ENCODE data around the gene TMEM121.

Gene TMEM121

DNA sequence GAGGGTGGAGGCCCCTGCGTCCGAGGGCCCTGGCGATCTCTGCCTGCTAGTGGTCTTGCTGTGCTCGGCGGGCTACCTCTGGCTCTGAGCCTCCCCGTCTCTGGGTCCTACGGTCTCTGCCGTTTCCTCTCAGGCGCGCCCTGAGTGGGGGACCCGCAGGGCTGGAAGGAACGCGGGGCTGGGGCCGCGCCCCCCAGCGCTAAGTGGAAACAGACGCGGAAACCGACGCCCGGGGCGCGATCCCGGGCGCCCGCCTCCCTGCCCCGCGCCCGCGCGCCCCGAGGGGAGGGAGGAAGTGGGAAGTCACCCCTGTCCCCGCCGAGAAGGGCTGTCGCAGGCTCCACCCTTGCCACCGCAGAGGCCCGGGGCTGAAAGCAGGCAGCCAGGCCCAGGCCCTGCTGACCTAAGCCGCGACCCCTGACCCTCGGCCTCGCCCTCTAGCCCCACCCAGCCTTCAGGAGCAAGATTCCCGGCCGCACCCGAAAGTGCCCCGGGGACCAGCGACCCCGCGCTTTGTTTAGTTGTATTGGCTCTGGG is 38.9 kb upstream of the TMEM121 start:
- peak; percentile 83 for DNase-seq

DNA sequence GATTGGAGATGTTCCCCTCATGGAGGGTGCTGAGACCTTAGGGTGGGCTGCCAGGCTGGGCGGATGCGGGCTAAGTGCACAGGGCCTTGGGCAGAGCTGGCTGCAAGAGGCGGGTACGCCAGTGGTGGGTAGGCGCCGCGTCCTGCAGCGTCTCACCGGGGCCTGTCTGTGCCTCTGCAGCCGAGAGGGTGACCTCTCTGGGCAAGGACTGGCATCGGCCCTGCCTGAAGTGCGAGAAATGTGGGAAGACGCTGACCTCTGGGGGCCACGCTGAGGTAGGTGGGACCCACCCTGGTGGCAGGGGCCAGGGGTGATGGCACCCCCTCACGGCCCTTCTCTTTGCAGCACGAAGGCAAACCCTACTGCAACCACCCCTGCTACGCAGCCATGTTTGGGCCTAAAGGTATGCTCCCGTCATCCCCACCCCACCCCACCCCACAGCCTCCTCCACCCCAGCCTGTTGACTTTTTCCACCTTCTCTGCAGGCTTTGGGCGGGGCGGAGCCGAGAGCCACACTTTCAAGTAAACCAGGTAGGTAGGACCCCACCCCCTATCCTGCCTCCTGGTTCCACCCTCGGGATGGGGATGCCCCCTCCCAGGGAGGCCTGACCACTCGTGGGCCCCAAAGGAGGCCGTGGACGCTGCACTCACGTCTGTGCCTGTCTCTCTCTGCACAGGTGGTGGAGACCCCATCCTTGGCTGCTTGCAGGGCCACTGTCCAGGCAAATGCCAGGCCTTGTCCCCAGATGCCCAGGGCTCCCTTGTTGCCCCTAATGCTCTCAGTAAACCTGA is 38.2 kb upstream of the TMEM121 start:
- DNase-seq = peak; percentile 56

DNA sequence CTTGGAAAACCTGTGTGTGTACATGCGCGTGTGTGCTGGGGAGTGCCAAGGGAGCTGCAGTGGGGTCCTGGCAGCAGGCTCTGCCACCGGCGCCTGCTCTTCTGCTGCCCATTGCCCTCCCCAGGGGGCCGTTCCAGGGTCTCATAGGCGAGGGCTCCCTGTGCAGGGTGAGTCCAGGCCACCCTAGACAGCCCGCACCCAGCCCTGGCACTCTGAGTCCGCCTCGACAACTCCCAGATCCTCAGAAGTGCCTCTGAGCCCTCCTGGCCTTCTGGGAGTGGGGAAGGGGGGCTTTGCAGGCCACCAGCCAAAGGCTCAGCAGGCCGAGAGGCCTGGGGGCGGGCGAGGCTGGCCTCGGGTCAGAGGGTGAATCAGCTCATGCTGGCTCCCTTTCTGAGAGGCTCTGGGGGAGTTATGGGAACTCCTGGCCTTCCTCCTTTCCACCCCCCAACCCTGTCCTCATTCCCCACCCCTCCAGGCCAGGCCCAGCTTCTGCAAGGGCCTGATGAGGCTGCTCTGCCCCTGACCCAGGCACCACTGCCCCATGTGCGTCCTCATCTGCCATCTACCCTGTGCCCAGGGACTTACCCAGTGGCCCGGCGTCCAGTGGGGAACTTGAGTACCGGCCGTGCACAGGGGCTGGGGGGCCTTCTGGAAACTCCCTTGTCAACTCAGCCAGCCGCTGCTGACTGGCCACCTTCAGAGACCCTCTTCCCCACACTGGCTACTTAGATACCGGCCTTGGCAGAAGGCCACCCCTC is 37.4 kb upstream of the TMEM121 start:
- peak; percentile 47 for DNase-seq

DNA sequence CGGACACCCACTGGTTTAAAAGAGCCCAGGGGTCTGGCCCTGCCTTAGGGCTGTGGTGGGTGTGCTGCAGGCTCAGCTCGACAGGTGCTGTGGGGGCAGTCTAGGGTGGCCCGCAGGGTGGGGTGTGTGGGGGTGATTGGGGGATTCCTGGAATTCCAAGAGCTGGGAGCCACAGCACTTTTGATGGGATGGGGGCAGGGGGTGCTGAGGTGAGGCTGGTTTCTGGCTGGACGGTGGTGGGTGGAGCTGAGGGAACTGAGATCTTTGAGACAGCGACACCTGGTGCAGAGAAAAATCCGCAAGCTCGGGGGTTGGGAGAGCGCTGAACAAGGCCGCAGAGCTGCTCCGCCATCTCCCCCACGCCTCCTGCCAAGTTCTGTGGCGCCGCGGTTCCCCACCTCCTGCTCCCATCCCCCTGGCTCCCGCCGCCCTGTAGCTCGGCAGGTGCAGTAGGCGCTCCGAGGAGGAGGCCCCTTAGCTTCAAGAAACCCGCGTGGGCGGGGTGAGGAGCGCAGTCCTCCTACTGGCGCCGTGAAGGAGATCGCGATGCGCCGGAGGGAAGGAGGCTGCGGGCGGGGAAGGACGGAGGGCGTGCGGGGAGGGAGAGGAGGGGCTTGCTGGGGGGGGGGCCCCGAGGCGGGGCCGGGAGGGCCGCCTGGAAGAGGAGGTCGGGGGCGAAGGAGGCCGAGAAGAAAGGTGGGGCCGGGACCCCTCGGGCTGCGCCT is 36.7 kb upstream of the TMEM121 start:
- DNase-seq = peak; percentile 91

DNA sequence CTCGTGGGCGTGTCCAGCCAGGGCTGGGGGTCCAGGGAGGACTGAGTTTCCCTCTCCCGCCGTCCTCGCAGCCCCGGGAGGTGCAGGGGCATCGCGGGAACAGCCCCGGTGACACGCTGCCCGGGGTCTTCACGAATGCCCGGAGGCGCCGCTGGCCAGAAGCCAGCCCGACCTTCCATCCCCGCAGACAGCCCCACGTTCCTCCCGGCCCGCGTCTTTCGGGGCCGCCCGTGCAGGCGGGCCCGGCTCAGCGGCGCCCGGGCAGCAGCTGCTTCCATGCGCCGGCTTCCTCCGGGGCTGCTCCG is 36.2 kb upstream of the TMEM121 start:
- DNase-seq = no peak

DNA sequence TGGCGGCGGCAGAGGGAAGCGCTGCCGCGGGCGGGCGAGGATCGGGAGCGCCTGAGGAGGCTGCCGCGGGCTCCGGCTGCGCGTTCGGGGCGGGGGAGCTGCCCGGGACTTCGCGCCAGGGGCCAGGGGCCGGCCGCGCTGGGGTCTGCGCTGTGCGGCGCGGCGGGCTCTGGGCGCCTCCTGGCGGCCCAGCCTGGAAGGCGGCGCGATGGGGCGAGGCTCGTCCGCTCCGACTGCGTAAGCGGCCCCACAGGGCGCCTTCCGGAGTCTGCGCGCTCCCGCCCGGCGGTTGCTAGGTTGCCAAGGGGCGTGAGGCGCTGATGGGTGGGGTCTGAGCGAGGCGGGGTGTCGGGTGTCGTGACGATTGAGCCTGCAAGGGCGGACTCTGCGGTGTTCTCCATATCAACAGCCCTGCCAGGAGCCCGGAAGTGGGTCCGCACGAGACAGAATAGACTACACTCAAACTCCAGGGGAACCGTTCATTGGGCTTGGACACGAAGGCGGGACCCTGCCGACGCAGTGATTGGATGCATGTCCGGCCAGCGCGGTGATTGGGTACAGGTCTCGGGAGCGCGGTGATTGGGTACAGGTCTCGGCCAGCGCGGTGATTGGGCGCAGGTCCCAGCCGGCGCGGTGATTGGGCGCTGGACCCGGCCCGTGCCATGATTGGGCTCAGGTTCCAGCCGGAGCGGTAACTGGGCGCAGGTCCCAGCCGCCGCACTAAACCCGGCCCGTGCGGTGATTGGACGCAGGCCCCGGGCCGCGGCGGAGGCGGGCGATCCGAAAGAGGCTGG is 35.6 kb upstream of the TMEM121 start, which contains the start of gene TEDC1:
TSS of gene TEDC1 (plus strand) at position 675 of the 794 bp plus-strand sequence. CDS start 130 bp downstream, outside the sequence.
- DNase-seq = peak; percentile 100

DNA sequence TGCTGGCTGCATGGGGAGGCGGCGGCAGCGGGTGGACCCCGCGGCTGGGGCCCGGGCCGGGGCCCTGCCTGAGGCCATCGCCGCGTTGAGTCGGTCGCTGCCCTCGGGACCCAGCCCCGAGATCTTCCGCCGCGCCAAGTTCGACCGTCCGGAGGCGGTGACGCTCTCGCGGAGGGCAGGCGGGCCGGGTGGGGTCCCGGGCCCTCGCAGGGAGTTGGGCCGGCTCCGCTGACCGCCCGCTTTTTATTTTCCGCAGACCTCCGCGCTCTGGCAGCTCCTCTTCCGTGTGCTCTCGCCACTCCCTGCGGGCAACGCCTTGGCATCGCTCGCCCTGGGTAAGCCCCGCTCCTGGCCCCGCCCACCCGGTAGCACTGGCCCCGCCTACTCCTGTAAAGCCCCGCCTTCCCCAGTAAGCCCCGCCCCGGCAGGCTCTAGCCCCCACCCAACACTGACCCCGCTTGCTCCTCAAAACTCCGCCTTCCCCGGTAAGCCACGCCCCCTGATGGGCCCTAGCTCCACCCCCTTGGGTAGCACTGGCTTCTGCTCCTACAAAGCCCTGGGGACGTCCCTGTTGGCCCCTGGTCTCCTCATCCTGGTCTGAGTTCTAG is 34.9 kb upstream of the TMEM121 start:
- peak; percentile 91 for DNase-seq

DNA sequence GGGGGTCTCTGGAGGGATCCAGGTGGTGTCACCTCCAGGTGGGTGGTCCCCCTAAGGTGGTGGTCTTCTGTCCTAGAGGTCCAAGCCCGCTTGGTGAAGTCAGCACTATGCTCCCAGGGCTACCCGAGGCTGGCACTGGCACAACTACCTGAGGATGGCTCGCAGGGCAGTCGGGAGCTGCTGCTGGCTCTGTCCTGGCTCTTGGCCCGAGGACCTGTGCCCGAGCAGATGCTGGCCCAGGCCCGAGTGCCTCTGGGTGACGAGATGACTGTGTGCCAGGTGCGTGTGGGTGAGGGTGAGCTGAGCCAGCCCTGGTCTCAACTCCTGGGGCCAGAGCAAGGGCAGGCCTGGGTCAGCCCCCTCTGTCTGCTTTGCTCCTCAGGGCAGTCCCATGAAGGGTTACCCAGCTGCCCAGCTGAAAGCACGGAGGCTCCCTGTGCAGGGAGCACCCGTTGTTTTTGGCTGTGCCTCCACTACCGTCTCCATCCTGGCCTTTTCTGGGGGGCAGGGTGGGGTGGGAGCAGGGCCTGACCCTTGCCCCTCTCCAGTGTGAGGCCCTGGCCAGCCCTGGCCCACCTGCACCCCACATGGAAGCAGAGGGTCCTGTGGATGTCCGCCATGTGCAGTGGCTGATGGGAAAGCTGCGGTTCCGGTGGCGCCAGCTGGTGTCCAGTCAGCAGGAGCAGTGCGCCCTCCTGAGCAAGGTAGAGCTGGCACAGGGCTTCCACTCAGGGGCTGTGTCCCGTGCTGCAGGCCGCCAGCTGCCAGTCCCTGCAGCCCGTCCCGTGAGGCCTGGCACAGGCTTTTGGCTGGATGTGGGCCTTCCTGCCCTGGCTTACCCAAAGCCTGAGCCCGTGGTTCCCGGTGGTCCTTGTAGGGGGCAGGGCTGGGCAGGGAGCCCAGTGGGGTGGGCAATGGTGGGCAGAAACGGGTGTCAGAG is 34.1 kb upstream of the TMEM121 start:
- DNase-seq = peak; percentile 41

DNA sequence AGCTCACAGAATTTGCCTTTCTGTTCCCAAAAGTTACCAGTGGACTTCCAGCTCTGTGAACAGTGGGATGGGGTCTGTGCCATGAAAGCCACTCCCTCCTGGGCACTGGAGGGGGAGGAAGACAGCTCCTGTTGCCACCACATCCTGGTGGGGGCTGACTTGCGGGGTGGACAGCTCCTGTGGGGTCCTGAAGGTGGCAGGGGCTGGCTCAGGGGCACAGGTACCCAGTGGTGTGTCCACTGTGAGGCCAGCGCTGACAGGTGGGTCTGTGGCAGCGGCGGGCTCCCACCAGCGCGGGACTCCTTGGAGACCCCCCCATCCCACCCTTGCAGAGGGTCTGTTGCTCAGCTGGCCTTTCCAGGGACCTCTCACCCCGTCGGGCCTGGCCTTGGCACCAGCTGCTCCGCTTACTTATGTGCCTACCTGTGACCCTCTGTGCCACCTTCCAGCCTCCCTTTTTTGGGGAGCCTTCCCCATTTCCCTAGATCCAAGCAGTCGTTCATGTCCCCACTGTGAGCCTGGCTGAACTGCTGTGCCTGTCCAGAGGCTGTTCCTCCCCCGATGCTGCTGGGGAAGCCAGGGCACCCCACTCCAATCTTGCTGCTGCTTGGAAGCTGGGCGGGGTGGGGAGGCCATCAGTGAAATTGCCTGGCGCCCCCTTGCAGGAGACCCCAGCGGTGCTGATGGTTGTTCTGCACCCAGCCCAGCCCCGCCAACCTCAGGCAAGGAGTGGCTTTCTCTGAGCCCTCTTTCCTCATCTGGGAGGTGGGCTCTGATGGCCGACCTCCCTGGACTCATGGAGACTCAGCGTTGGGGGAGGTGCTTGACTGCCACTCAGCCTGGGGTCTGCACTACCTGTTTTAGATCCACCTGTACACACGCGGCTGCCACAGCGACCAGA is 33.2 kb upstream of the TMEM121 start:
- DNase-seq = peak; percentile 39

DNA sequence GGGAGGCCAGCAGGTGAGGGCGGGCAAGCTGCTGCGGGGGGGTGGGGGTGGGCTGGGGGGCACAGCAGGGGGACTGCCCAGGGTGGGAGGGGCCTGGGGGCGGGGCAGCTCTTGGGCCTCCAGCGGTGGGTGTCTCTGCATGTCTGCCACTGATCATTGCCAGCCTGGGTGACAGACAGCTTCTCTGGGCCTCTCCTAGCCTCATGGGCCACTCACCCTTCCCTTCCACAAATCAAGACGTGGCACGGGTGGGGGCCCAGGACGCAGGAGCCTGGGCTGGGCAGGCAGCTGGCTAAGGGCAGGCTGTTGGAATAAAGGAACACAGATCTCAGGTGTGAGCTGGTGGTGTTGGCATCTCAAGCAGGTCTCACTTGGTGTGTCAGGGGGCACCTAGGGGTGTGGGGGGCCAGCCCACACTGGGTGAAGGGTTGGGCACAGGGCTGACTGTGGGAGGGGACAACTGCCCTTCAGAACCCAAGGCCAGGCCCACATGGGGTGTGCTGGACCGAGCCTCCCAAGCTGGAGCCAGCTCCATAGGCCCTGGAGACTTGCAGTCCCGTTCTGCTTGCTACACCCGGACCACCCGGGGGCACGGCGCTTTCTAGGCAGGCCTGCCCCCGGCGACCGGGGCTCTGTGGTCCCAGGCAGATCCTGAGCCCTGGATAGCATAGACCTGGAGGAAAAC is 32.3 kb upstream of the TMEM121 start:
- no peak for DNase-seq

DNA sequence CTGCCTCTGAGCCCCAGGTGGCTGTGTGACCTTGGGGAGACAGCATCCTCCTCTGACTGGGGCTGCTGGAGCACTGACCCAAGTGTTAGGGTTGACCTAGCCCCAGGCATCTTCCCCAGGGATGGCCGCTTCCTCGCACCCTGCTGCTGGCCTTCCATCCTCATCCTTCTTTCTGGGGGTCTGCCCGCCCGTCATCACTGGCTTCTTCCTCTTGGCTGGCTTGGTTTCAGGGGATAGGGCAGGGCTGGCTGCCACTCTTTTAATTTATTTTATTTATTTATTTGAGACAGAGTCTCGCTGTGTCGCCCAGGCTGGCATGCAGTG is 31.8 kb upstream of the TMEM121 start:
- no peak for DNase-seq

DNA sequence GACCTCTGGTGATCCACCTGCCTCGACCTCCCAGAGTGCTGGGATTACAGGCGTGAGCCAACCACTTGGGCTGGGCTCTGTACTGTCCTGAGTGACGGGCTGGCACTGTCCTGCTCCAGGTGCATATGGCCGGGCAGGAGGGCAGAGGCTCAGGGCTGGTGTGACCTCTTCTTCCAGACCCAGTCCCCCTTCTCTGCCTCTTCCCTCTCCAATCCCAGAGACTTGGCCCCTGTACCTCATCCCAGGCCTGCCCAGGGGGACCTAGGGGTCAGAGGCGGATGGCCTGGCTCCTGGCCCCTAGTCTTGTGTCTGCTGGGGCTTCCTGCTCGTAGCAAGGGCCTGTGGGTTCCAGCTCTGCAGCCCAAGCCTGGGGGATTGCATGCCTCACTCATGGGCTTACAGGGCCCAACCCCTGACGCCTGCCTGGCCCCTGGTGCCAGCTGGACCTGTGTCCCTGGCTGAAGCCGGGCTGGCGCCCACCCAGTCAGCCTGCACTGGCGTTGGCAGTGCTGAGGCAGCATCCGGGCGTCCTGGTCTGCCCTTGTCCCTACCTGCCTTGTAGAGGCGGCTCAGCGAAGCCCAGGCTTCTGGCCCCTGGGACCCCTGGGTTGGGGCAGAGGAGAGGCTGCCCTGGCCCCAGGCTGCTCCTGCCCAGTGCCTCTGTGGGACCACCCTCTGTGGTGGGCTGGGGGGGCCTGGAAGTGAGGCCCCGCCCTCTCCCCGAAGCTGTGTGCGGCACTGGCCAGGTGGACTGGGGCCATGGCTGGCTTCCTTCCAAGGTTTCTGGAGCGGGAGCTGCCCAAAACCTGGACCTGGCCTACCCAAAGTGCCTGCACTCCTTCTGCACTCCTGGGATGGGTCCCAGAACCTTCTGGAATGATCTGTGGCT is 31.0 kb upstream of the TMEM121 start:
- peak; percentile 29 for DNase-seq

DNA sequence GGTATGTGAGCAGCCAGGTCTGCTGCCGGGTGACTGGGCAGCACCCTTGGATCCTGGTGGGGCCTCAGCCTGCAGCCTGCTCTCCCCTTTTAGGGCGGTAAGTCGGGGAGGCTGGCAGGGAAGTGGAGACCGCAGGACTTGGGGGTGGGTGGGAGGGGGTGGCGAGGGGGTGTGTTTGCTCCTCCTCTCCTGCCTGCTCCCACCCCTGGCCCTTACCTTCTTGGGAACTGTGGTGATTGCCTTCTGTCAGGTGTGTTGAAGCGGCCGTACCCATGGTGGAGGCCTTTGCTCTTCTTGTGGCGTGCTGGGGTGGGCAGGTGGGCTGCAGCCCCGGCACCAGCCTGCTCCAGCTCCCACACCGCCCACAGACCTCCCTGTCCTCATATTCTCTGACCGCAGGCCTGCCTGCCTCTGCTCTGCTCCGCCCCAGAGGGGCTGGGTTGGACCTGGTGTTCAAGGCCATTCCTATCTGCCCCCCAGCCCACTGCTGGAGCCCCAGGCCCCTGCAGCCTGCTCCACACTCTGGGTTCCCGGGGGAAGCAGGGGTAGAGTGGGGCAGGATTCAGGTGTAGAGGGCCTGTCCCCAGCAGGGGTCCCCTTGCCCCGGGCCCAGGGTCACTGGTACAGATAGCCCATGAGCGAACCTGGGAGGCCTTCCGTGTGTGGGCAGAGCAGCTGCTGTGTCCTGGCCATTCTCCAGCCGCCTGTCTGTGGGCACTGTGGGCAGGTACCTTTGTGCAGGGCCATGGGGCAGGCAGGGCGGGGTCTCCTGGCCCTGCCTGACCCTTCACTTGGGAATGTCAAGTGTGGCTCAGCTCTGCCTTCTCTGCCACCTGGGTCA is 30.2 kb upstream of the TMEM121 start:
- DNase-seq = peak; percentile 31

DNA sequence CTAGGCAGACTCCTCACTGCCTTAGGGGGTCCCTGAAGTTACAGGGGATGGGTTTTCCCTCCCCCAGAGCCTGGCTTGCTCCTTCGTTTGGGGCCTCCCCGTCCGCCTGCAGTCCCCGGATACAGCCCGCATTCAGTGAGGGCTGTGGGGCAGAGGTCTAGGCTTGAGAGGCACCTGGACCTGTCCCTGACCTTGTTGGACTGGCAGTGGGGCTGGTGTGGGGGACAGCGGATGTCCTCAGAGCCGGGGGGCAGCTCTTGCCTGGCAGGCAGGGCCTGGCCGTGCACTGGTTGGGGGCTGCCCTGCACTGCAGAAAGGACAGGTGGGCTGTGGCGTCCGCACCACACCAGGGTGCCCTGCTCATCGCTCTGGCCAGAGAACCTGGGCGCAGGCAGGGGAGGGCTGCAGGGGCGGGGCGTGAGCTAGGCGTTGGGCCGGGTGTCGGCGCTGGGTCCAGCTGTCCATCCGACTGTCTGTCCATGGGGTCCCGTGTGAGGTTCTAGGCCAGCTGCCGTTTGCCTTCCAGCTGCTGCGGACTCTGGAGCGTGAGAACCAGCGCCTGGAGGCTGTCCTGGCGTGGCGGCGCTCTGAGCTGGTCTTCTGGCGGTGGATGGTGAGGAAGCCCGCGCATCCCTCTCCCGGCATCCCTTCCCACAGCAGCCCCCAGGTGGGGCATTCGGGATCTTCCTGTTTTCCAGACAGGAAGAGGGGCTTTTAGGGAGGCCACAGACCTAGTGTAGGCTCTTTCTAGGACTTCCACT is 29.4 kb upstream of the TMEM121 start:
- peak; percentile 33 for DNase-seq

DNA sequence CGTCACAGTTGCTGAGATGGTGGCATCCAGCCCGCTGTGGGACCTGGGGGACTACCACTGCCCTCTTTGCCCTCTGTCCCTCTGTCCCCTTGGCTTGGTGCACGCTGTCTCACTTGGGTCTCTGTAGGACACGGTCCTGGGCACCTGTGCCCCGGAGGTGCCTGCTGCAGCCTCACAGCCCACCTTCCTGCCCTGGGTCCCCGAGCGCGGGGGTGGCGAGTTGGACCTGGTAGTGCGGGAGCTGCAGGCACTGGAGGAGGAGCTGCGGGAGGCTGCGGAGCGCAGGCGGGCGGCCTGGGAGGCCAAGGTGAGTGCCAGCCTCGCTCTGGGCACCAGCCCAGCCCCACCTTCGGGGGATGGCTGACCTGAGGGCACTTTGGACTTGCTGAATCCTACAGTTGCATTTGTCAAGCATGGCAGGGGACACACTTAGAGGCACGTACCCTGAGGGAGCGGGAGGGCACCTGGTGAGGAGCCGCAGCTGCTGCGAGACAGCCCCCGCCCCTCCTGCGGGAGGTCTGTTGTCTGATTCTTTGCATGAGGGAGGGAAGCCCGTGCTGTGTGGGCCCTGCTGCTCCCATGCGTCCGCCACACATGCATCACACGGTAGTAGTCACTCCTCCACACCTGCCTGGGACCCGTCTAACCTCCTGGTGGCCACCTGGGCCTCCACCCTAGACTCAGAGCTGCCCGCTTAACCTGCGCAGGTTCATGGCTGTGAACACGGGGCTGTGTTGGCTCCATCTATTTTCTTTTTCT is 28.5 kb upstream of the TMEM121 start:
- peak; percentile 26 for DNase-seq
